ENCODE measurements around the gene SND1.

SND1 gene

GRCh38 chr7:127717502-127718339 is 65.7 kb downstream of the SND1 start:
- no peak overlapping the region for H3K4me3 ChIP-seq (ENCODE audit: low read depth in 1 of 5, low read length in 5 of 5)
- H3K9me3 ChIP-seq (ENCODE audit: control insufficient read depth in 5 of 5, low read length in 5 of 5) = no peaks in the 10 kb centered on the region
- no peak overlapping the region for H3K27ac ChIP-seq (ENCODE audit: low read depth, low read length)
- peaks cover 2 to 25% (median 14%) of the 10 kb centered on the region in 5 donors for H3K4me1 ChIP-seq (ENCODE audit: control insufficient read depth in 5 of 5, insufficient read depth in 5 of 5, low read length in 5 of 5)
- no peaks in the 10 kb centered on the region for H3K27me3 ChIP-seq (ENCODE audit: control insufficient read depth in 5 of 5, insufficient read depth in 4 of 5, low read length in 5 of 5)
- no peak overlapping the region for H3K9ac ChIP-seq (ENCODE audit: low read length in 5 of 5)
- peaks cover 19 to 34% (median 22%) of the 10 kb centered on the region in 5 donors for H3K36me3 ChIP-seq (ENCODE audit: control insufficient read depth in 5 of 5, insufficient read depth in 5 of 5, low read length in 5 of 5)

- H3K36me3 ChIP-seq (ENCODE audit: control insufficient read depth in 5 of 5, insufficient read depth in 5 of 5, low read length in 5 of 5) = peaks cover 21 to 39% (median 28%) of the 10 kb centered on the region in 5 donors
- H3K27me3 ChIP-seq (ENCODE audit: control insufficient read depth in 5 of 5, insufficient read depth in 4 of 5, low read length in 5 of 5) = no peaks in the 10 kb centered on the region
- H3K9me3 ChIP-seq (ENCODE audit: control insufficient read depth in 5 of 5, low read length in 5 of 5) = no peaks in the 10 kb centered on the region
- H3K27ac ChIP-seq (ENCODE audit: low read depth, low read length) = no peak overlapping the region
- H3K4me3 ChIP-seq (ENCODE audit: low read depth in 1 of 5, low read length in 5 of 5) = no peak overlapping the region
- peaks cover 0 to 19% (median 9%) of the 10 kb centered on the region in 5 donors for H3K4me1 ChIP-seq (ENCODE audit: control insufficient read depth in 5 of 5, insufficient read depth in 5 of 5, low read length in 5 of 5)
- no peak overlapping the region for H3K9ac ChIP-seq (ENCODE audit: low read length in 5 of 5)
These were observed 66.3 kb downstream of the SND1 start for GRCh38 chr7:127718340-127718679.

GRCh38 chr7:127726476-127726875 is 74.5 kb downstream of the SND1 start:
- Histone ChIP-seq H3K4me1 (ENCODE audit: control insufficient read depth in 5 of 5, insufficient read depth in 5 of 5, low read length in 5 of 5) (no peaks in the 10 kb centered on the region), H3K4me3 (ENCODE audit: low read depth in 1 of 5, low read length in 5 of 5) (no peak overlapping the region), H3K9me3 (ENCODE audit: control insufficient read depth in 5 of 5, low read length in 5 of 5) (no peaks in the 10 kb centered on the region), H3K9ac (ENCODE audit: low read length in 5 of 5) (no peak overlapping the region), H3K27me3 (ENCODE audit: control insufficient read depth in 5 of 5, insufficient read depth in 4 of 5, low read length in 5 of 5) (no peaks in the 10 kb centered on the region), H3K27ac (ENCODE audit: low read depth, low read length) (no peak overlapping the region), H3K36me3 (ENCODE audit: control insufficient read depth in 5 of 5, insufficient read depth in 5 of 5, low read length in 5 of 5) (peaks cover 30 to 57% (median 43%) of the 10 kb centered on the region in 5 donors)

- H3K27ac ChIP-seq (ENCODE audit: low read depth, low read length) = no peak overlapping the region
- no peak overlapping the region for H3K9ac ChIP-seq (ENCODE audit: low read length in 5 of 5)
- H3K27me3 ChIP-seq (ENCODE audit: control insufficient read depth in 5 of 5, insufficient read depth in 4 of 5, low read length in 5 of 5) = no peaks in the 10 kb centered on the region
- no peaks in the 10 kb centered on the region for H3K4me1 ChIP-seq (ENCODE audit: control insufficient read depth in 5 of 5, insufficient read depth in 5 of 5, low read length in 5 of 5)
- no peaks in the 10 kb centered on the region for H3K9me3 ChIP-seq (ENCODE audit: control insufficient read depth in 5 of 5, low read length in 5 of 5)
- no peak overlapping the region for H3K4me3 ChIP-seq (ENCODE audit: low read depth in 1 of 5, low read length in 5 of 5)
- peaks cover 19 to 44% (median 33%) of the 10 kb centered on the region in 5 donors for H3K36me3 ChIP-seq (ENCODE audit: control insufficient read depth in 5 of 5, insufficient read depth in 5 of 5, low read length in 5 of 5)
These were observed 78.8 kb downstream of the SND1 start for GRCh38 chr7:127730658-127731276.

- Histone ChIP-seq H3K9me3 (ENCODE audit: control insufficient read depth in 5 of 5, low read length in 5 of 5) (no peaks in the 10 kb centered on the region), H3K9ac (ENCODE audit: low read length in 5 of 5) (no peak overlapping the region), H3K4me1 (ENCODE audit: control insufficient read depth in 5 of 5, insufficient read depth in 5 of 5, low read length in 5 of 5) (no peaks in the 10 kb centered on the region), H3K36me3 (ENCODE audit: control insufficient read depth in 5 of 5, insufficient read depth in 5 of 5, low read length in 5 of 5) (peaks cover 17 to 39% (median 29%) of the 10 kb centered on the region in 5 donors), H3K27me3 (ENCODE audit: control insufficient read depth in 5 of 5, insufficient read depth in 4 of 5, low read length in 5 of 5) (no peaks in the 10 kb centered on the region), H3K4me3 (ENCODE audit: low read depth in 1 of 5, low read length in 5 of 5) (no peak overlapping the region), H3K27ac (ENCODE audit: low read depth, low read length) (no peak overlapping the region)
These were observed 79.6 kb downstream of the SND1 start for GRCh38 chr7:127731431-127732080.

GRCh38 chr7:127732306-127732705 is 80.3 kb downstream of the SND1 start:
- no peaks in the 10 kb centered on the region for H3K27me3 ChIP-seq (ENCODE audit: control insufficient read depth in 5 of 5, insufficient read depth in 4 of 5, low read length in 5 of 5)
- H3K9me3 ChIP-seq (ENCODE audit: control insufficient read depth in 5 of 5, low read length in 5 of 5) = no peaks in the 10 kb centered on the region
- no peak overlapping the region for H3K27ac ChIP-seq (ENCODE audit: low read depth, low read length)
- peaks cover 17 to 37% (median 24%) of the 10 kb centered on the region in 5 donors for H3K36me3 ChIP-seq (ENCODE audit: control insufficient read depth in 5 of 5, insufficient read depth in 5 of 5, low read length in 5 of 5)
- H3K9ac ChIP-seq (ENCODE audit: low read length in 5 of 5) = no peak overlapping the region
- H3K4me3 ChIP-seq (ENCODE audit: low read depth in 1 of 5, low read length in 5 of 5) = no peak overlapping the region
- H3K4me1 ChIP-seq (ENCODE audit: control insufficient read depth in 5 of 5, insufficient read depth in 5 of 5, low read length in 5 of 5) = no peaks in the 10 kb centered on the region

GRCh38 chr7:127733986-127734385 is 82.0 kb downstream of the SND1 start:
- Histone ChIP-seq H3K36me3 (ENCODE audit: control insufficient read depth in 5 of 5, insufficient read depth in 5 of 5, low read length in 5 of 5) (peaks cover 7 to 33% (median 18%) of the 10 kb centered on the region in 5 donors), H3K9ac (ENCODE audit: low read length in 5 of 5) (no peak overlapping the region), H3K27ac (ENCODE audit: low read depth, low read length) (no peak overlapping the region), H3K4me3 (ENCODE audit: low read depth in 1 of 5, low read length in 5 of 5) (no peak overlapping the region), H3K4me1 (ENCODE audit: control insufficient read depth in 5 of 5, insufficient read depth in 5 of 5, low read length in 5 of 5) (no peaks in the 10 kb centered on the region), H3K9me3 (ENCODE audit: control insufficient read depth in 5 of 5, low read length in 5 of 5) (no peaks in the 10 kb centered on the region), H3K27me3 (ENCODE audit: control insufficient read depth in 5 of 5, insufficient read depth in 4 of 5, low read length in 5 of 5) (no peaks in the 10 kb centered on the region)

- Histone ChIP-seq H3K4me3 (ENCODE audit: low read depth in 1 of 5, low read length in 5 of 5) (no peak overlapping the region), H3K36me3 (ENCODE audit: control insufficient read depth in 5 of 5, insufficient read depth in 5 of 5, low read length in 5 of 5) (peaks cover 0 to 22% (median 8%) of the 10 kb centered on the region in 5 donors), H3K4me1 (ENCODE audit: control insufficient read depth in 5 of 5, insufficient read depth in 5 of 5, low read length in 5 of 5) (no peaks in the 10 kb centered on the region), H3K27ac (ENCODE audit: low read depth, low read length) (no peak overlapping the region), H3K9me3 (ENCODE audit: control insufficient read depth in 5 of 5, low read length in 5 of 5) (no peaks in the 10 kb centered on the region), H3K9ac (ENCODE audit: low read length in 5 of 5) (no peak overlapping the region), H3K27me3 (ENCODE audit: control insufficient read depth in 5 of 5, insufficient read depth in 4 of 5, low read length in 5 of 5) (no peaks in the 10 kb centered on the region)
These were observed 84.5 kb downstream of the SND1 start for GRCh38 chr7:127736511-127736910.

GRCh38 chr7:127738859-127739258 is 86.9 kb downstream of the SND1 start:
- Histone ChIP-seq H3K27ac (ENCODE audit: low read depth, low read length) (no peak overlapping the region), H3K9ac (ENCODE audit: low read length in 5 of 5) (no peak overlapping the region), H3K4me3 (ENCODE audit: low read depth in 1 of 5, low read length in 5 of 5) (no peak overlapping the region), H3K27me3 (ENCODE audit: control insufficient read depth in 5 of 5, insufficient read depth in 4 of 5, low read length in 5 of 5) (no peaks in the 10 kb centered on the region), H3K9me3 (ENCODE audit: control insufficient read depth in 5 of 5, low read length in 5 of 5) (no peaks in the 10 kb centered on the region), H3K4me1 (ENCODE audit: control insufficient read depth in 5 of 5, insufficient read depth in 5 of 5, low read length in 5 of 5) (no peaks in the 10 kb centered on the region), H3K36me3 (ENCODE audit: control insufficient read depth in 5 of 5, insufficient read depth in 5 of 5, low read length in 5 of 5) (peaks cover 0 to 12% (median 0%) of the 10 kb centered on the region in 5 donors)
